Activated T-helper 9 cell treated with anti-CD3 and anti-CD28 coated beads, Interleukin-2, amount 50 U/mL, for 16 hours (primary cell): Measurements from ENCODE around the gene RASL10A.

Experiments used
- DNase-seq: peaks from one replicate; pipeline ENCODE4 v3.0.0-alpha.2; 2020; ENCODE audit warnings: low read depth

RASL10A gene

DNA sequence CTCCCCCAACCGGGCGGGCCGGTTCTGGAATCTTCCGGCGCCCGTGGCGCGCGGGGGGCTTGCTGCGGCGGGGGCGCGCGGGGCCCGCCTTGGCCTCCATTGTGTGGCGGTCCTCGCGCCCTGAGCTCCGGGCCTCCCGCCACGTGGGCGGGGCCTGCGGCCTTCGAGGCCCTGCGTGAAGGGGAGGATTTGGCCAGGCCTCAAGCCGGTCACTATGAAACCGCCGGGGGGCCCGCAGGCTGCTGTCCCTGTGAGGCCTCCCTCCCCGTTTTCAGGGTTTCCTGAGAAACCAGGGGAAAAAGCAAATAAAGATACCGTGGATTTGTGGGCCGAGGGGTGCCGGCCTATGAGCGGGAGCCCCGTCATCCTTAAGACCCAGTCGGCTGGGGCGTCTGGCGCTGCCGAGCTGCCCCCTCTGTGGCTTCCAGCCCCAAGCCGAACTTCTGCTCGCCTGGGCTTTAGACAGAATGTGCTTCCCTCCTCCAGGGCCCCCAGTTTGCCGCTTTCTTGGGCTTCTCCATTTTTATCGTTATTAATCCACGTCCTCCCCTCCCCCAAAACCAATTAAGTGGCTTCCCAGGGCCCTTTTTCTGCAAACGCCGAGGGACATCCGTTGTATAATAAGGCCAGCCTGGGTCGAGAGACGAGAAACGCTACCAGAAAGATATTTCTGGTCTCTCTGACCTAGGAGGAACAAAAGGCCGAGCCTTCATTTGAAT, 46.8 kb downstream of the RASL10A start:
- DNase-seq = no peak

DNA sequence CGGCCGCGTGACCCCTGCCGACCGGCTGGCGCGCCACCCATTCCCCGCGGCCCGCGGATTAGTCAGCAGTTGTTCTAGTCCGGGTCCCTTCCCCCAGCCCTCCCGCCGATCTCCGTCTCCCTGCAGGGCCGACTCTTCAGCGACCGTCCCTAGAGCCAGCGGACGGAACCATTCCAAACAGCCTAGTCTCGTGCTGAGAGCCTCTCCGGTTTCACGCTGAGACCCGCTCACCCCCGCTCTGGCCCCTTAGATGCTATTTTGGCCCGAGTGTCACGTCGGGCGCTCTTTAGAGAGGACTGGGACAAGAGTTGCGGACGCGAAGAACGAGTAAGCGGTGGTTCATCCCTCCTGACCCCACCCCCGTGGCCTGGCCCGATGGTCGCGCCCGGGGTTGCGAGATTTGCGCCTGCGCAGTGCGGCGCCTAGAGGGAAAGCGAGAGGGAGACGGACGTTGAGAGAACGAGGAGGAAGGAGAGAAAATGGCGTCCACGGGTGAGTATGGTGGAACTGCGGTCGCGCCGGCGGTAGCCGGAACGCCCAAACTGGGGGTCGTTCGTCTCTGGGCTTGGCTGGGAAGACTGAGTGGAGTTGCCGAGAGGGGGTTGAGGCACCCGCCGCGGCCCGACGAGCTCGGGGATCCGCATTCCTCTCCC, 47.5 kb downstream of the RASL10A start, which contains the start of the genes EWSR1 and RHBDD3:
EWSR1 (plus strand) TSS at position 411 of the 653 bp plus-strand sequence; CDS start at position 480, 69 bp downstream.
RHBDD3 (minus strand) TSS at position 124 of the 653 bp plus-strand sequence. CDS start 2,355 bp downstream, outside the sequence.
- peak; percentile 93 for DNase-seq

DNA sequence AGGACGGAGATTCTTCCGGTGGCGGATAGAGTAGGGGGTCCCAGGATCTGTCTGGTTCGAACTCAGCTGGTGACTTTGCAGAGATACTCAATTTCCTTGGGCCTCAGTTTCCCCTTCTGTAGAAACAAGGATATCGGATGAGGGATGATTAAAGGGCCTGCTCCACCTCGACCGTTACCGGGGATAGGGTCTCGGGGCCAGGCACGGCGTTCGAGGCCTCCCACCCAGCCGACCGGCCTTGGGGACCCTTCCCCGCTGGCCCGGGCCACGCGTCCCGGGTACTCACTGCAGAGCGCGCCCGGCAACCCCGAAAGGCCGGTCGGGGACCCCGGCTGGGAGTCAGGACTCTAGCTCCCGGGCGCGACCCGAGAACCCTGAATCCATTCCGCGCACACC, 48.0 kb downstream of the RASL10A start:
- no peak for DNase-seq

DNA sequence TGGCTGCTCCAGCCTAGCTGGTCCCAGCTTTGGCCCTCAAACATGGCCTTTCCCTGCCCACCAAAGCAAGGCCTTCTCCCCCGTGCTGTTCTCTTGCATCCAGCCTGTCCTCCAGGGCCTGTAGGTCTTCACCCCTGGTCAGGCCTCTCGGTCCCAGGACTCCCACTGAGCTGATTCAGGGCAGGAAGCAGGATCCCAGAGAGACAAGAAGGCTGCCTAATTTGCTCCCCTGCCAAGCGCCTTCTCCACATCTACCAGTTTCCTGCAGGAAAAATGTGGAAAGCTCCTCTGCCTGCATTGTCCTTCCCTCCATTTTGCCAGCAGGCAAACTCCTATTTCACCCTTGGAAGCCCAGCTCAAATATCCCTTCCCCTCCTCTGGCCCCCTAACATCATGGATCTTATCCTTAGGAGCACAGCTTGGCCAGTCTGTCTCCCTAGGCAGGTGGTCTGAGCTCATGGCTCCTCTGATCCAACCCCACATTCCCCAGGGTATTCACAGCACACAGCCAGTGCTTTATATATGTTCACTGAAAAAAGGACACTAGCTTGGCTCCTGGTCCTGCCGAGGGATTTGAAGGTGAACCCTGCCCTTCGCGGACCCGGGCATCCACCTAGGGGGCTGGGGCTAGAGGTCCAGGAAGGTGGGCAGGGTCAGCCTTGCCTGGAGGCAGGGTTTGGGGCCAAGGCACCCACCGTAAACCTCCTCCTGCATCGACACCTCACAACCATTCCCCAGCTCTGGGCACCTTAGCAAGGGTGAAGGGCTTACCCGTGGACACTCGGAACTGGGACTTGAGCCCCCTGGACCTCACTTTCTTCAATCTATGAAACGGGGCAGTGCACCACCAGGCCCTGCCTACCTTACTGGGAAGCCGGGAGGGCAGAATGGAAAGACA, 48.7 kb downstream of the RASL10A start:
- no peak for DNase-seq

DNA sequence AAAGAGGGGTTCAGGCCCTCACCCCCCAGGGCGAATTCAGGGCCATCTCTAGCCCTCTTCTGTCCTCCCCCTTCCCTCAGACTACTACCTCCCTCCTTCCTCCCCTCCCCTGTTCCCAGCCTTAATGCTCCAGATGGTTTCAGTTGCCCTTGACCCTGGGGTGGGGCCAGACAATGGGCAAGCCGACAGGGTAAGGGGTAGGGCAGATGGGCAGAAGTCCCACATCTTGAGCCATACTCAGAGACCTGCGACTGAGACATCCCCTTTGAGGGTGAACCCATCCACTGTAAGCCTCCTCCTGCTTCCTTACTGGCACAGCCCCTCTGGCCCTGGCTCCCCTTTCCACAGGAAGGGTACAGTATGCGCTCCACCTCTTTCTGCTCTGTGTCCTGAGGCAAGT, 49.6 kb downstream of the RASL10A start:
- no peak for DNase-seq

DNA sequence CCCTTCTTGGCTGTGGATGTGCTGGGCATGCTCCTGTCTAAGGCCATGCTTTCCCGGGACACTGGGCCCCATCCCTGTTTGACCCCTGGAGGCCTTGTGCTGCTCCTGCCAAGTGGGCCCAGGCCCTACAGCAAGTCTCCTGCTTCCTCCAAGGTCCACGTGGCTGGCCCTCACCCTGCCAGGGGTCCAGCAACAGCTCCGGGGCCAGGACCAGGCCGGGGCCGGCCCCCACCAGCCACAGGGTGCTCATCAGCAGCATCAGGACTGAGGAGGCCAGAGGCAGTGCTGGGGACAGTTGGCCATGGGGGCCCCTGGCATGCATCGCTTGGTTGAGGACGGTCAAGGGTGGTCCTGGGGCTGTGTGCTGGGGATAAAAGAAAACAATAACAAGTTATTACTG, 50.2 kb downstream of the RASL10A start:
- DNase-seq = no peak

DNA sequence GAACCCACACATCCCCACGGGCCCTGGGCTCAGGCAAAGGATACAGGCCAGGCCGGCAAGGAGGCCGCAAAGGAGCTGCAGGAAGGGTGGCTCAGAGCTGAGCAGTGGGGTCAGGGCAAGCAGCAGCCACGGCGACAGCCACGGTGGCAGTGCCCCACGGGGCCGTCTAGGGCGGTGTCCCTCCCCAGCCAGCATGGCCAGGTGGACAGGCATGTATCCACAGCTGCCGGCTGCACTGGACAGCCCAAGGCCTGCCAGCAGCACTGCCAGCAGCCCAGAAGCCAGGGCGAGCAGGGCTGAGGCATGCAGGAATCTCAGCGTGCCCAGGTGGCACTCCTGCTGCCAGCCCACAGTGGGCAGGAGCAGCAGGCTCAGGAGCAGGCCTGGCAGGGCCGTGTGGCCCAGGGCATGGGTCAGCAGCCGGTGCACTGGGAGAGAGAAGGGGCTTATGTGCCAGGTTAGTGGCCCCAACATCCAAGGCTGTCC, 51.7 kb downstream of the RASL10A start:
- no peak for DNase-seq
